ENCODE measurements around the gene RAMP2.

Gene RAMP2

DNA sequence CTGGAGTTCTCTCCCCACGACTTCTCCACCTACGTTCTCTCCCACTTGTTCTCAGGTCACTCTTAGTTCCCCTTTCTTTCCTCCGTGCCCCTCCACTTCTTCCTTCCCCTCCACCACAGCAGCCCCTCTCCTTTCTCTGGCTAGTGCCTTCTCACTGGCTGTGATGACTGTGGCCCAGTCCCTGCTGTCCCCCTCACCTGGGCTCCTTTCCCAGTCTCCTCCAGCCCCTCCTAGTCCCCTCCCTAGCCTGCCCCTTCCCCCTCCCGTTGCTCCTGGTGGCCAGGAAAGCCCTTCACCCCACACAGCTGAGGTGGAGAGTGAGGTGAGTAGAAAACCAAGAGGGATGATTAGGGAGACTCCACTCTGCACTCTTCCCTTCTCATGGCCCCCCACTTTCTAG lies 34.0 kb downstream of the RAMP2 start:
- DNase-seq (ENCODE audit: low read depth), result no peak

- no peak for DNase-seq (ENCODE audit: low read depth)
Observed at GRCh38 chr17:42795465-42795864, 34.4 kb downstream of the RAMP2 start.

- DNase-seq (ENCODE audit: low read depth), result no peak
Observed at GRCh38 chr17:42796066-42796758, 35.2 kb downstream of the RAMP2 start.

DNA sequence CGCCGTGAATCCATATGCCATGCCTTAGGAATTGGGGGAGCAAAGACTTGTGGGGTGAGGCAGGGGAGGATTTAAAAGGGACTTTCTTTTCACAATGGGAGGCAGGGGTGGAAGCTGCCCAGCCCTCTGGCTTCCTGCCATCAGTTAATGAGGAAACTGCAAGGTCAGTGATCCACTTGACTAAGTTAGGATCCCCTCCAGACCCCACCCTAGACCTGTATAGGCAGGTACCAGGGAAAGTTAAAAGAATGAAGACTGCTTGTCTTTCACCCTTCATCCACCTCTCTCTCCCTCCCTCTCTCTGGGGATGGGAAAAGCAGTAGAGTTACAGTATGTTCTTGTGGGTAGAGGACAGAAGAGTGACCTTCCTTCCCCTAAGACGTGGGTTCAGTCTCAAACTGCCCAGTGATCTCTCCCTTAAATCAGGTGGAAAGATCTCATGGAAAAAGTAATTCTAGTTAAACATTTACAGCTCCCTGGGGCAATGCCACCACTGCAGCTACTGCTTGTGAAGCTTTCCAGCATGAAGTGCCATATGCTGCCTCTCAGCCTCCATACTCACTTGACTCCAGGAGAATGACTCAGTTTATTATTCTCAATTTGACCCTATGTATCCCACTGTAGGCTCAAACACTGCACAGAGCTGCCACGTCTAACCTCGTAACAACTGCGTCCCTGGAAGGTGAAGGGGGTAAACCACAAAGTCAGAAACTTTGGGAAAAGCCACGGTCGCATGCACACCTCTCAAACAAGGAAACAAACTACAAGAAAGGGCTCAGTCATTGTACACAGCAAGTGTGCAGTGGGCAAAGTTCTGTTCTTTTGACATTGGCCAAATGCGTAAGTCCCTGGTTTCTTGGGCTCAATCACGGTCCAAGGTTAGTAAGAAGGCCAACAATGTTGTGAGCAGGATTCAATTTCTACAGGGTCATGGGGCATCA lies 36.3 kb downstream of the RAMP2 start:
- DNase-seq (ENCODE audit: low read depth), result no peak

GRCh38 chr17:42798011-42798382 lies 37.0 kb downstream of the RAMP2 start:
- DNase-seq (ENCODE audit: low read depth), result no peak

GRCh38 chr17:42798383-42799380 lies 37.7 kb downstream of the RAMP2 start, which contains the start of the genes CNTD1 and COA3:
CNTD1 (plus strand) TSS chr17:42798861; CDS start chr17:42799068, 207 bp downstream.
COA3 (minus strand) TSS chr17:42798704; CDS start chr17:42798681, 23 bp downstream.
- DNase-seq (ENCODE audit: low read depth), result peak; percentile 86

- DNase-seq (ENCODE audit: low read depth), result peak; percentile 66
Observed at GRCh38 chr17:42803074-42803883, 42.3 kb downstream of the RAMP2 start.

- DNase-seq (ENCODE audit: low read depth), result no peak
Observed at GRCh38 chr17:42804918-42805367, 43.9 kb downstream of the RAMP2 start.

- DNase-seq (ENCODE audit: low read depth), result no peak
Observed at GRCh38 chr17:42806249-42806648, 45.2 kb downstream of the RAMP2 start.

- peak; percentile 95 for DNase-seq (ENCODE audit: low read depth)
Observed at GRCh38 chr17:42809250-42809649, 48.2 kb downstream of the RAMP2 start.

All from iris pigment epithelial cell (primary cell).